ENCODE results near the gene TEX26.
"Not testable (repeated sequence)": the region's sequence is repeated elsewhere in the genome, so short reads cannot be mapped to it uniquely, and the experiment has no call there.

TEX26 gene

DNA sequence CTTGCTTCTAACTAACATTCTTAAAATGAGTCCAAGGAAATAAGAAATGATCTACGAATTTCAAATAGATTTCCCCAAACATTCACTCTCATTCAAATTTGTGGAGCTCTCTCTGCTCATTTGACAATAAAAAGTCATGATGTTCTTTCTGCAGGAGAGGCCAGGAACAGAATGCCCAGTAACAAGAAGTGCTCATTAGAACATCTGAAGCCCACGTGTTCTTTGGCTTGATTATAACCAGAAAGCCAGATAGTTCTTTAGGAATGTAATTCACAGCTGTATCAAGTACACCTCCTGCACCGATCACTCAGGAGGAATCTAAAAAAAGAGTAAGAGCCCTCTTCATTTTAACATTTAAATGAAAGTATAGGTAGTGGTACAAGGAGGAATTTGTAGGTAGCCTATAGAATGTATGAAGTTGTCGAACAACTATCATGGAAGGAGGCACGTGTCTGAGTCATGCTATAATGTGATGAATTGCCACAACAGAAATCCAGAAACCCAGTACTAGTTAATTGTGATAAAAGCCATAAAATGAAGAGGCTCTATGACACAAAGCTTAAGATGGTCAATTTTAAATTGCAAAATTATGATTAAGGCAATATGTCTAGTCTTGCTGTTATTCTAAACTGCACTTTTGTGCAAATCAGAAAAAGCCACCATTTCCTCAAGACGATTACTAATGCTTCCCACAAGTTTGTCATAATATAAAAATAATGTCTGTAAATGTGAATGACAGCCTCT, 13.6 kb upstream of the TEX26 start:
- DNase-seq (ENCODE audit: low spot score): peak; percentile 48

DNA sequence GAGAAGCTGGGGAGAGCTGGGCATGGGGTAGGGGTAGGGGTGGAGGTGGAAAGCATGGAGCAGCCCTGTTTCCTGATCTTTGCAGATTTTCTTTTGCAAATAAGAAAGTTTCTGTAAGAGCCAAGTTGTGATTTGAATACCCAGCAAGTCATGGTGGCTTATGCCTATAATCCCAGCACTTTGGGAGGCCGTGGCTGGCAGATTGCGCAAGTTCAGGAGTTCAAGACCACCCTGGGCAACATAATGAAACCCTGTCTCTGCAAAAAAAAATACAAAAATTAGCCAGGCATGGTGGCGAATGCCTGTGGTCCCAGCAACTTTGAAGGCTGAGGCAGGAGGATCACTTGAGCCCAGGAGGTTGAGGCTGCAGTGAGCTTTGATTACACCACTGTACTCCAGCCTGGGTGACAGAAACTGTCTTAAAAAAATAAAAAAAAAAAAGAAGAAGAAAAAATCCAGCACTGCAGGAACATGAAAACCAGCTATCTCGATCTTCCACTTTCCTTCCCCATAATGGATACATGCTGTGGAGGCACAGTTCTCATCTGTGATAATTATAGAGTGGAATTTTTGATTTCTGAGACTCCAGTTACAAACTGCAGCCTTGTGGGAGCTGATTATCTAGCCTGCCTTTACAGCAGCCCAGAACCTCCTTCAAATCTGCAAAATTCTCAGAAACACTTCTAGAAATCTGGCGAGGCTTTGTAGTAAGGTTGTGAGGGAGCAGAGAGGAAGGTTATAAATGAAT, 12.1 kb upstream of the TEX26 start:
- DNase-seq (ENCODE audit: low spot score): no peak

DNA sequence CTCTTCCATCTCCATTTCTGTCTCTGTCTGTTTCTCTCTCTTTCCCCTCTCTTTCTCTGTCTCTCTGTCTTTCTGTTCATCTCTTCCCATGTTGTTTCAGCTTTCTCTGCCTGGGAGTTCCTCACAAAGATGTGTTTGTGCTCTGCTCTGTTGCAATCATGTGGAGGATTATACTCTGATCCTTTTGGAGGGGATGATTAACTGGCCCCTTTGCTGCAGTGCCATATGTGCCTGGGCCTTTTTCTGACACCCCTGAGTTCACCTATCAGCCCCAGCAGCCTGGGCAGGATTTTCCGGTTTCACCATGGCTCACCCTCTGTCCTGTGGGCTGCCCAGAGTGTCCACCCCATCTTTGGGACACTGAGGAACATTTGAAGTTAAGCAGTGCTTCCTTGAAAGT, 9.0 kb upstream of the TEX26 start:
- DNase-seq (ENCODE audit: low spot score): no peak

DNA sequence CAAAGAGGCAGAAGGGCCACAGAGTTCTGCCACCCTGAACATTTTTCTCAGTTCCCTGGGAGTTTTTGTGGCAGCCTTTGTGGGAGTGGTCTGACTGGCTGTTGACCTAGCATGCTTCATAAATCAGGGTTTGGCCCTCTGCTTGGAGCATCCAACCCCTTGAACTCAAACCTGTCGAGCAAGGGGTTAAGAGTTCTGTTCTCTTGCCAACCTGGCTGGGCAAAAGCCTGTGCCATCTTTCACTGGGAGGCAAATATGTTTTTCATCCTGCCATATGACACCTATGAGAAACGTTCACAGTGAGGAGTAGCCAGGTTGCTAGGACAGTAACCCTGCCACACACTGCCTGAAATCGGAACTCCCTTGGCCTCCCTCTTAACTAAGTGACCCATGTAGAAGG, 7.7 kb upstream of the TEX26 start:
- no peak for DNase-seq (ENCODE audit: low spot score)

DNA sequence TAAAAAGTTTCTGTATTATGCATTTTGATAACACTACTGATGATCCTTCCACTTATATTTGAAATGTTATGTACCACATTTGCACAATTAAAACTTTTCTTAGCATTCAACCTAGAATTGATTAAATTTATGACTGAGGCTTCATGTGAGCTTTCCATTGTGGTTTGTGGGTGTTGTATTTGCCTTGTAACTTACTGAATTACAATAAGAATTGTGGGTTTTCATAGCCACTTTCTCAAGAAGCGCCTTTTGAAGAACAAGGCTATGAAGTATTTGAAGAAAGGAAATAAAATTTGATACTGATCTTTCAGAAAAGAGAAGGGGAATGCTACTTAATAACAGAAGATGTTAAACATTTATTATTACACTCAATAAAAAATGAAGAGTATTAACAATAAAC, 7.0 kb upstream of the TEX26 start:
- DNase-seq (ENCODE audit: low spot score): no peak

DNA sequence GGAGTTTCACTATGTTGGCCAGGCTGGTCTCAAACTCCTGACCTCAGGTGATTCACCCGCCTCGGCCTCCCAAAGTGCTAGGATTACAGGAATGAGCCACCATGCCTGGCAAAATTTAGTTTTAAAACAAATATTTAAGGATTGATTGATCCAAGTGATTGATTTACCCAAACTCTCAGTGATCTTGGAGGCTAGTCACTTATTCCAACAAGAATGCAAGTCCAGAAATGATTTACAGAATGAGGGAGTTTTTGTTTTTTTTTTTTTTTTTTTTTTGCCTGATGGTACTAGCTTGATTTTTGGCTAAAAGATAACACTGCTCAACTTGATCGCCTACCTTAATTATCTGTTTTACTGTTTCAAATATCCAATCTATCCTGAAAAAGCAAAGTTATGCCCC, 5.7 kb upstream of the TEX26 start:
- no peak for DNase-seq (ENCODE audit: low spot score)

DNA sequence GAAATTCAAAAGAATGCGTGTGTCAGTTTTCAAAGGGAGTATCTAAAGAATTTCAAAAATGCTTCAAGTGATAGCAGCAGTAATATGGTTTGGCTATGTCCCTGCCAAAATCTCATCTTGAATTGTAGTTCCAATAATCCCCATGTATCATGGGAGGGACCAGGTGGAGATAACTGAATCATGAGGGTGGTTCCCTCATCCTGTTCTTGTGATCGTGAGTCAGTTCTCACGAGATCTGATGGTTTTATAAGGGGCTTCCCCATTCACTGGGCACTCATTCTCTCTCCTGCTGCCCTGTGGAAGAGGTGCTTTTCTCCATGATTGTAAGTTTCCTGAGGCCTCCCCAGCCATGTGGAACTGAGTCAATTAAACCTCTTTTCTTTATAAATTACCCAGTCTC, 5.3 kb upstream of the TEX26 start:
- not testable (repeated sequence) for DNase-seq (ENCODE audit: low spot score)

DNA sequence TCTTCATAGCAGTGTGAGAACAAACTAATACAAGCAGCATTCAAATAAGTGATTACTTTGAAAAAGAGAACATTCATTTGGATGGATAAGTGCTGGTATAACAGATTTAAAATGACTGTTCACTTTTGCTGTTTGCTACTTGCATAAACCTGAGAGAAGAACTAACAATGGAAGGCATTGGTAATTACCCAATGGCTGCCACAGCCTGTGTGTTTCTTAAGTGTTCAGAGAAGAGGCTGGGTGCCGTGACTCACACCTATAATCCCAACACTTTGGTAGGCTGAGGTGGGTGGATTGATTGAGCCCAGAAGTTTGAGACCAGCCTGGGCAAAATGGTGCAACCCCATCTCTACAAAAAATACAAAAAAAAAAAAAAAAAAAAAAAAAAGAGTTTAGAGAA, 4.9 kb upstream of the TEX26 start:
- no peak for DNase-seq (ENCODE audit: low spot score)

DNA sequence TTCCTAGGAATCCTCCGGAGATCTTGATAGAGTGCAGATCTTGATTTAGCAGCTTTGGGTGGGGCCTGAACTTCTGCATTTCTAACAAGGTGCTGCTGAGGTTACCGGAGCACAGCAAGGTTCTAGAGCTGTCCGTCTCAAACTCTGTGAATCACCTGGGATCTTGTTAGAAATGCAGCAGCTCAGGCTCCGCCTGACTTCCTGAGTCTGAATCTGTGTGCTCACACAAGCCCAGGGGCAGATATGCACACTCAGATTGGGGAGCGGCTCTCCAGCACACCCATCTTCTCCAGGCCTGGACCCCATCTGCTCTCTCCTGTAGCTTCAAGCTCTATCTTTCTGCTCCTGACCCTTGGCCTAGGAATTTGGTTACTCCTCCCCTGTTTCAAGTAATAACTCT, 3.5 kb upstream of the TEX26 start:
- DNase-seq (ENCODE audit: low spot score): no peak

DNA sequence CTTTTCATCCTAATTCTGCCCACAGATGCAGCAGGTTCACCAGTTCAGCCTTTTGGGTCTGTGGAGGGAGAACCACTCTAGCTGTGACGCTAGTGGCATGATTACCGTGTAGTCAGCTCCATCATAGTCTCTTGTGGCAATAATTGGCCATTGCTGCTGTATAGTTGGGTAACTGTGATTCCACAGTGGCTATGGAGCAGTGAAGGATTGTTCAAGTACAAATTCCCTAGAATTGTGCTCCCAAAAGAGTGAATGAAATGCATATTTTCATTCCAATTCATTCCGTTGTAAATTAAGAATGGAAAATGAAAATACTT, 856 bp downstream of the TEX26 start:
- DNase-seq (ENCODE audit: low spot score): no peak

DNA sequence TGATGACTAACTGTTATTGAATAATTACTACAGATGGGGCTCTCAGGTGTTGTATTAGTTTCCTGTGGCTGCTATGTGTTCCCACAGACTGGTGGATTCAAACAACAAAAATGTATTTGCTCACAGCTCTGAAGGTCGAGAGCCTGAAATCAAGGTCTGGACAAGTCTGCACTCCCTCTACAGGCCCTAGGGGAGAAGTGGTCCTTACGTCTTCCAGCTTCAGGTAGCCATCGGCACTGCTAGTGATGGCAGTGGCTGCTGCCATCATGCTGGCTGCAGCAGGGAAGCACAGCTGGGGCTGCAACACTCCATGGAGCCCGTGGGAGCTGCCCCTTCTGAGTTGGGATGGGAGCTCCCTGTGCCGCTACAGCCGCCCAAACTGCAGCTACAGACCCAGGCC, 1.9 kb downstream of the TEX26 start:
- no peak for DNase-seq (ENCODE audit: low spot score)

DNA sequence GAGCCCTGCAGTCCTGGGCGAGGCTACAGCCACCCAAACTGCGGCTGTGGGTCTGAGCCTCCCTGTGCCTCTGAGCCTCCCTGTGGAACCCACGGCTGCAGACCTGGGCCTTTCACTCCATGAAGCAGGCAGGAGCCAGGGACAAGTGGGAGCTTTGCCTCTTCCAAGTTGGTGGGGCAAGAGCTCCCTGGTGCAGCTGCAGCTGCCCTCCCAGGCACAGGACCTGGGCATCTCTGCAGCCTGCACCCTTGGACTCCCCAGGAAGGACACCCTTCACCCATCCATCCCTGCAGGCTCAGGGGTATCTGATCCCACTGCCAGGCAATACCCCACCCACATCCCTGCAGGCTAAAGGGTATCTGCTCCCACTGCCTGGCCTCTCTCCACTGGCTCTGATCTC, 2.3 kb downstream of the TEX26 start:
- no peak for DNase-seq (ENCODE audit: low spot score)

DNA sequence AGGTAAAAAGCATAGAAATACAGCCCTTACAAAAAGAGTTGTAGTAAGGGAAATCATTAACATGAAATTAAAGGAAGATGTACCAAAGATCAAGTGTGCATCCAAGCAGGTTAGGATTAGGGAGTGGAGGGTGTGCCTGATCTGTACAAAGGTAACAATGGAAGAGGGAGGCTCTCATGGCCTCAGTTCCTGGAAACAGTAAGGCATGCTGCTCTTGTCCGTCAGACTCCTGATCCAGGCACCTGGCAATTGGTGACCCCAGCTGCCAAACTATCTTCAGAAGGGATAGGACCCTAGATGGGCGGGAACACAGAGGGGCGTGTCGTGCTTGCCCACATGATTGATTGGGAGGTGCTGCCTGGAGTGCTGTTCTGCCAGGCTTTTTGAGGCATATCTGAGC, 4.5 kb downstream of the TEX26 start:
- DNase-seq (ENCODE audit: low spot score): no peak

DNA sequence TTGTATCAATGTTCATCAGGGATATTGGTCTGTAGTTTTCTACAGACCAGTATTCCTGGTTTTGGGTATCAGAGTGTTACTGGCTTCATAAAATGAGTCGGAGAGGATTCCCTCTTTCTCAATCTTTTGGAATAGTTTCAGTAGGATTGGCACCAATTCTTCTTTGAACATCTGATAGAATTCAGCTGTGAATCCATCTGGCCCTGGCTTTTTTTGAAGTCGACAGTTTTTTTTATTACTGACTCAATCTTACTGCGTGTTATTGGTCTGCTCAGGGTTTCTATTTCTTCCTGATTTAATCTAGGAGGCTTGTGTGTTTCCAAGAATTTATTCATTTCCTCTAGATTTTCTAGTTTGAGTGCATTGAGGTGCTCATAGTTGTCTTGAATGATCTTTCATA, 11.4 kb downstream of the TEX26 start:
- no peak for DNase-seq (ENCODE audit: low spot score)

DNA sequence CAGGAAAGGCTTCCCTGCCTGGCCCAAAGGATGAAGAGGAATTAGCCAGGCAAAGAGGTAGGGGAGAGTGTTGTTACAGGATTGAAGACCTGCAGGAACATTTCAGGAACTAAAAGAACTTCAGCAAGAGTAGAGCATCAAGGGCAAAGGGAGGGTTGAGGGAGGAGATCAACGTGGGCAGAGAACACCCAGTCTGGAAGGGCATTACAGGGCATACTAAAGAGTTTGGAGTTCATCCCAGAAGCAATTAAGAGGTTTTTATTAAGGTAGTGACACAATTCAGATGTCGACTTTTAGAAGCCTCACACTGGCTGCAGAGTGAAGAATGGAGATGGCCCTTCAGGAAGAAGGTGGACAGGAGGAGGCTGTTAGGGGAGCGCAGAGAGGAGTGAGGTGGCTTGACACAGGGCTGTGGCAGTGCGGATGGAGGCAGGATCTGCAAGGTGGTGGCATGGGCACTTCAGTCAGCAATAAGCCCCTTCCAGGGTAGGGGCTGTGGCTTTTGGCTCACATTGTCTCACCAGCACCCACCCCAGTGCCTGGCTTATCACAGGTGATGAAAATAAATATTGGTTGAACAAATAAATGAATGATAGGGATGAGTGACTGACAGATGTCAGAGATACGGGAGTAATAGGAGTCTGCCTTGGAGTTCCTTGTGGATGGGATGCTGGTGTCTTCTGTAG, 24.9 kb downstream of the TEX26 start:
- no peak for DNase-seq (ENCODE audit: low spot score)

DNA sequence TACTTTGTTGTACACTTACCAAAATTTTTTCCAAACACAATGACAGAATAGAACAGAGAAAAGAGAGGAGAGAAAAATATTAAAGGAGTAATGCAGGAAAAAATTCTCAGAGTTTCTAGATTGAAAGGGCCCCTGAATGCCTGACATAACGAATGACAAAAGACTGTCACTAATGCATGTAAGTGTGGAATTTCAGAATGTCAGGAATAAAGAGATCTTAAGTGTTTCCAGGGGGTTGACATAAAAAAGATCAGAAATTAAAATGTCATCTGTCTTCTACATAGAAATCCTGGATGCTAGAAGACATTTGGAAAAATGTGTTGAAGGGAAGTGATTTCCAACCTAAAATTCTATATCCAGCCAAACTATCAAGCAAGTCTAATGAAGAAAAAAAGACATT, 27.2 kb downstream of the TEX26 start:
- no peak for DNase-seq (ENCODE audit: low spot score)

DNA sequence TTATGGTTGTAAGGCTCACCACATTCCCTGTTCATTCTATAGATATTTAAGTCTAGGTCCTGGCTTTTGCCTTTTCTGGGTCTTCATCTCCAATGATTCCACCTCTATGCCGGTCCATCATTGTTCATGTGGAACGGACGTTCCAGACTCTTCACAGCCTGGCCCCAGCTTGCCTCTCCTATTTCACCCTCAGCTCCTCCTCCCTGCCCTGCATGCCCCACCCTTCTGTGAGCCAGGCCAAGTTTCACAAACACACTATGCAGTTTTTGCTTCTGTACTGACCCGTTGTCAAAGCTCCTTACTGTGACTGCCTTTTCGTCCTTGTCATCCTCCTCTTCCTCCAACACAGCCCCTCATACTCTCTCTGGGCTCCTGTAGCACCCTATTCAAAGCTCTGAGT, 31.3 kb downstream of the TEX26 start:
- DNase-seq (ENCODE audit: low spot score): peak; percentile 61

DNA sequence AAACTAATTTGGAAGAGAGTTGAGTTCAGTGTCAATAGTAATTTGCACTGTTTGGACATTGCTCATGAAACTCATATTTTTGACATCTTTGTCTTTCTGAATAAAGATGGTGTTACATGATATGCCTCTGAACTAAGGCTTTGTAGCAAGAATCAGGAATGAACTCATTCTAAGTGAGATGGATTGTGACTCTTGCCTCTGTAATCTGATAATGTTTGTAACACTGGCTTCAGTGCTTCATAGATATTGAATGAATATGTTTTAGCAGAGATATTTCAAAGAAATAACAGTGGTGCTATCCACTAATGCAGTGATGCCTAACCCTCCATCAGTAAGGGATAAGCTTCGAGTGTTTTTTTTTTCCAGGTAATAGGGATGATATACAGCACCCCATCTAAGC, 32.9 kb downstream of the TEX26 start:
- DNase-seq (ENCODE audit: low spot score): no peak

DNA sequence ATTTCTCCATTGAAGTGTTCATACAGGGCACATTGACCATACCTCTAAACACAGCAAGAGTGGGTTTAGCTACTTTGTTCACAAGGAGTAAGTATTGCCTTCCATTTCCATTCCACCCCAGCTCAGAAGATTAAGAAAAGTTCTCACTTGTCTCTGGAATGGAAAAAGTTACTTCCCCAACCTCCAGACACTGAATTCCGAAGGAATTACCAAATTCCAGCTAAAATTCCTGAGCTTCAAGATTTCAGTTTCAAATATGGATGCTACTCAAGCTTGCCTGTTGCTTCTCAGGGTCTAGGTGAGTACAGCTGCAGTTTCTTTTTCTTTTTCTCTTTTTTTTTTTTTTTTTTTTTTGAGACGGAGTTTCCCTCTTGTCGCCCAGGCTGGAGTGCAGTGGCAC, 33.6 kb downstream of the TEX26 start:
- peak; percentile 30 for DNase-seq (ENCODE audit: low spot score)

DNA sequence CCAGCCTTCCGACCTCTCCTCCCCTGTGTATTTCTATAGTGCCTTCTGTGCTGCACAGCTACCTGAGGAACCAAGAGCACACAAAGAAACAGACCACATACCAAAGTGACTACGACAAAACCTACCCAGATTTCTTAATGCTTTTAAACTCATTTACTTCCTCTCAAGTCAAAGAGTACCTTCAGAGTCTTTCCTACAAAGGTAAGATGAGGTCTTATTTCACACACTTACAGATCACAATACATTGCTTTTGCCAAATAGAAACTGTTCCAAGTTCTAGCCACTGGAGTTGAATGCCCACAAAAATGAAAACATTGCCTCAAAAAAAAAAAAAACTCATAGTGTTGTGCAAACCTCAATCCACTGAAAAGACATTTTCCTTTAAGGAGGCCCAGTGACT, 36.4 kb downstream of the TEX26 start:
- peak; percentile 61 for DNase-seq (ENCODE audit: low spot score)

DNA sequence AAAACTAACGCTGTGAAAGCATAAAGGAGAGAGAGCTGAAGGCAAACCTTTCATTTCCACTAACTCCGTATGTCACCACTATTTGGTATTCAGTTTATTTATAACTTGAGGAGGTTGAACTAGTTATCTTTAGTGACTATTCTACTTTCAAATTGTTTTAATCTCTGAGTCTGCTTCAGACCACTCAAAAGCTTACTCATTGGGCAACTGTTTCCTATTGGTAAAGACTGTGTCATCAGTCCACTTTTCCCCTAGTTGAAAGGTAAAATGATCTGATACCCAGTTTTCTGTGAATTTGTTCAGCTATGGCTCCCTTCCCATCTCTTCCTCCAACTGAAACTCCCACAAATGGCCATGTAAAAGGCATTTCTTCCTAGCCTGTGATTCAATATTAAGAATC, 39.1 kb downstream of the TEX26 start:
- DNase-seq (ENCODE audit: low spot score): peak; percentile 33

DNA sequence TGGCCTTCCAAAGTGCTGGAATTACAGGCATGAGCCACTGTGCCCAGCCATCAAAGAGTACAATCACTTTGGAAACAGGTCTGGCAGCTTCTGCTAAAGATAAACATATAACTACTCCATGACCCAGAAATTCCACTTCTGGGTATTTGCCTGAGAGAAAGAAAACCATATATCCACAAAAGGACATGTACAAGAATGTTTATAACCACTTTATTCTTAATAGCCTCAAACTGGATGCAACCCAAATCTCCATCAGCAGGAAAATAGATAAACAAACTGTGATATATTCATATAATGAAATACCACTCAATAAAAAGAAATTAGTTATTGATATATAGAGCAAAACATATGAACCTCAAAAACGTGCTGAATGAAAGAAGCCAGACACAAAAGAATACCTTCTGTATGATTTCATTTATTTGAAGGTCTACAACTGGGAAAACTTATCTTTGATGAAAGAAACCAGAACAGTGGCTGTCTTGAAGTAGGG, 40.5 kb downstream of the TEX26 start:
- no peak for DNase-seq (ENCODE audit: low spot score)

DNA sequence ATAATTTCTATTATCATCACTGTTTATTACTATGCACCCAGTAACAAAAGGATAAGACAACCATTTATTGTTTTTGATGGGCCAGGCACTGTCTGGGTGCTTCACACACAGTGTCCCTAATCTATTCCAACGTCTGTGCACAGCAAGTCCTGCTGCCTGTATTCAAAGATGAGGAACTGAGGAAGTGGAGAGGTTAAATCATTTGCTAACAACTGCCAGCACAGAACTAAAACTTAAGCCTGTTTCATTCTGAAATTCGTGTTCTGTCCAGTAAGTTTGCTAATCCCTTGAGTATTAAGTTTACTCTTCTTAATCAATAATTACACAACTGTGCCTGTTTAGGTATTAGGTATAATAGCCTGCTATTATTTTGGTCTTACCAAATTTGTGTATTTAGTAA, 41.9 kb downstream of the TEX26 start:
- no peak for DNase-seq (ENCODE audit: low spot score)

All from GM03348 (cell line).